A673 (cell line): ENCODE data around the gene EEF2K. TPM values are rescaled to one million over a fixed set of nuclear protein-coding genes. Genes with fewer than 3 reads are reported as not detected.

ENCODE experiments used
- BruUV-seq: library from RNA; stranded (reverse); fragments of 400-500 nt; replicated peaks from 2 replicates; lab custom pipeline; 2021; lab: Mats Ljungman, UMichigan
- CTCF ChIA-PET: fragments of 300-600 bp; sonication (Branson Sonifier 250); formaldehyde crosslinking; loops from one replicate; lab custom pipeline; 2022; ENCODE audit warnings: antibody characterized with exemption; lab: Charles Lee
- POLR2A ChIA-PET: fragments of 300-600 bp; sonication (Branson Sonifier 250); formaldehyde crosslinking; loops from one replicate; lab custom pipeline; 2022; ENCODE audit warnings: antibody characterized with exemption; ENCODE audit not compliant: low non-redundant PET; lab: Charles Lee
- DNase-seq: peaks from one replicate; pipeline ENCODE4 v3.0.0-alpha.2; 2015; ENCODE audit warnings: low spot score
- H3K27ac ChIP-seq: fragments of 200-600 bp; sonication (generic); 2 replicates; pipeline ENCODE4 v1.5.1; 2016; ENCODE audit warnings: mixed run types, low read depth, mild to moderate bottlenecking, mixed read lengths, antibody characterized with exemption, low read length; ENCODE audit not compliant: poor library complexity, severe bottlenecking
- H3K27me3 ChIP-seq: fragments of 200-600 bp; sonication (generic); replicated peaks from 2 replicates; pipeline ENCODE4 v1.6.1; 2017; ENCODE audit warnings: mixed run types, low read depth, mild to moderate bottlenecking, mixed read lengths, antibody characterized with exemption, low read length; ENCODE audit not compliant: insufficient read depth, poor library complexity
- H3K36me3 ChIP-seq: fragments of 200-600 bp; sonication (generic); 2 replicates; pipeline ENCODE4 v1.6.1; 2016; ENCODE audit warnings: mixed run types, mild to moderate bottlenecking, mixed read lengths, antibody characterized with exemption, low read length; ENCODE audit not compliant: insufficient read depth, poor library complexity, severe bottlenecking
- H3K4me1 ChIP-seq: fragments of 200-600 bp; sonication (generic); 2 replicates; pipeline ENCODE4 v1.6.1; 2017; ENCODE audit warnings: mixed run types, mild to moderate bottlenecking, mixed read lengths, antibody characterized with exemption, low read length; ENCODE audit not compliant: insufficient read depth, poor library complexity, severe bottlenecking
- H3K4me3 ChIP-seq: fragments of 200-600 bp; sonication (generic); 2 replicates; pipeline ENCODE4 v1.5.1; 2016; ENCODE audit warnings: low read depth, mixed run types, mild to moderate bottlenecking, mixed read lengths, low read length; ENCODE audit not compliant: poor library complexity, severe bottlenecking
- H3K9me3 ChIP-seq: fragments of 200-600 bp; sonication (generic); 2 replicates; pipeline ENCODE4 v1.6.1; 2016; ENCODE audit warnings: mixed run types, low read depth, mild to moderate bottlenecking, mixed read lengths, antibody characterized with exemption, low read length; ENCODE audit not compliant: poor library complexity, severe bottlenecking
- CTCF ChIP-seq: fragments of 300-800, 200-600 bp; sonication (generic); conservative IDR thresholded peaks from 2 replicates; pipeline ENCODE4 v1.5.1; 2017; ENCODE audit warnings: low read depth, mild to moderate bottlenecking, antibody characterized with exemption, low read length, moderate library complexity, mixed read lengths
- EZH2 ChIP-seq: fragments of 200-600 bp; sonication (generic); IDR thresholded peaks from 2 replicates; pipeline ENCODE4 v1.6.1; 2017; ENCODE audit warnings: borderline replicate concordance, low read depth, mild to moderate bottlenecking, mixed read lengths, antibody characterized with exemption, low read length; ENCODE audit not compliant: poor library complexity, severe bottlenecking
- intact Hi-C: fragments of 100-400 bp; cut with micrococcal nuclease; formaldehyde crosslinking; loops from one replicate; pipeline ENCODE4 v1.10.0; 2022; ENCODE audit not compliant: unreplicated experiment
- total RNA-seq: library from RNA; stranded (reverse); gene quantifications from 2 replicates; pipeline ENCODE4 v1.2.3, GENCODE V29; 2021

Gene EEF2K
- total RNA-seq, 1 experiment from 2014 or later: 14.3 TPM

- ChIA-PET CTCF (no interaction called here), POLR2A (no interaction called here)
- TF ChIP-seq CTCF: no peak
- TF ChIP-seq EZH2: no peak
- DNase-seq: no peak
- Histone ChIP-seq H3K4me3 (no peak overlapping the region), H3K27ac (no peak overlapping the region), H3K36me3 (no peaks in the 10 kb centered on the region), H3K27me3 (no peaks in the 10 kb centered on the region), H3K4me1 (no peaks in the 10 kb centered on the region), H3K9me3 (no peaks in the 10 kb centered on the region)
- intact Hi-C loops: no loop called here
- no TSS peak for BruUV-seq
Measured at GRCh38 chr16:22213236-22213635, 7.2 kb downstream of the EEF2K start.

GRCh38 chr16:22213801-22214200 is 7.7 kb downstream of the EEF2K start:
- Histone ChIP-seq H3K36me3 (no peaks in the 10 kb centered on the region), H3K4me3 (no peak overlapping the region), H3K9me3 (no peaks in the 10 kb centered on the region), H3K27ac (no peak overlapping the region), H3K4me1 (no peaks in the 10 kb centered on the region), H3K27me3 (no peaks in the 10 kb centered on the region)
- no peak for TF ChIP-seq CTCF
- no peak for TF ChIP-seq EZH2
- ChIA-PET CTCF (no interaction called here), POLR2A (no interaction called here)
- BruUV-seq: no TSS peak
- no peak for DNase-seq
- intact Hi-C loops: no loop called here

- no peak overlapping the region for H3K27ac ChIP-seq
- H3K36me3 ChIP-seq: no peaks in the 10 kb centered on the region
- CTCF ChIA-PET: no interaction called here
- BruUV-seq: no TSS peak
- H3K27me3 ChIP-seq: no peaks in the 10 kb centered on the region
- DNase-seq: no peak
- H3K4me1 ChIP-seq: no peaks in the 10 kb centered on the region
- POLR2A ChIA-PET: no interaction called here
- H3K9me3 ChIP-seq: peaks cover 1% of the 10 kb centered on the region
- no peak overlapping the region for H3K4me3 ChIP-seq
- intact Hi-C loops: no loop called here
- no peak for TF ChIP-seq CTCF
- no peak for TF ChIP-seq EZH2
Measured at GRCh38 chr16:22214402-22214801, 8.3 kb downstream of the EEF2K start.
